Suppressor macrophage (primary cell): ENCODE data around the gene ENTPD3.

Experiments used
- DNase-seq, 4 experiments: peaks; one replicate each; pipeline ENCODE4 v3.0.0-alpha.2; 2020 to 2022
- total RNA-seq, 17 experiments: gene quantifications; one replicate each; lab custom pipeline; 2026; ENCODE audit warnings: mixed read lengths in 6 of 17, inconsistent platforms in 3 of 17; lab: John Stamatoyannopoulos, UW

The ENTPD3 gene, protein sequence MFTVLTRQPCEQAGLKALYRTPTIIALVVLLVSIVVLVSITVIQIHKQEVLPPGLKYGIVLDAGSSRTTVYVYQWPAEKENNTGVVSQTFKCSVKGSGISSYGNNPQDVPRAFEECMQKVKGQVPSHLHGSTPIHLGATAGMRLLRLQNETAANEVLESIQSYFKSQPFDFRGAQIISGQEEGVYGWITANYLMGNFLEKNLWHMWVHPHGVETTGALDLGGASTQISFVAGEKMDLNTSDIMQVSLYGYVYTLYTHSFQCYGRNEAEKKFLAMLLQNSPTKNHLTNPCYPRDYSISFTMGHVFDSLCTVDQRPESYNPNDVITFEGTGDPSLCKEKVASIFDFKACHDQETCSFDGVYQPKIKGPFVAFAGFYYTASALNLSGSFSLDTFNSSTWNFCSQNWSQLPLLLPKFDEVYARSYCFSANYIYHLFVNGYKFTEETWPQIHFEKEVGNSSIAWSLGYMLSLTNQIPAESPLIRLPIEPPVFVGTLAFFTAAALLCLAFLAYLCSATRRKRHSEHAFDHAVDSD
- total RNA-seq = 0 to 3.5 (median 0) reads per million in 17 experiments

DNA sequence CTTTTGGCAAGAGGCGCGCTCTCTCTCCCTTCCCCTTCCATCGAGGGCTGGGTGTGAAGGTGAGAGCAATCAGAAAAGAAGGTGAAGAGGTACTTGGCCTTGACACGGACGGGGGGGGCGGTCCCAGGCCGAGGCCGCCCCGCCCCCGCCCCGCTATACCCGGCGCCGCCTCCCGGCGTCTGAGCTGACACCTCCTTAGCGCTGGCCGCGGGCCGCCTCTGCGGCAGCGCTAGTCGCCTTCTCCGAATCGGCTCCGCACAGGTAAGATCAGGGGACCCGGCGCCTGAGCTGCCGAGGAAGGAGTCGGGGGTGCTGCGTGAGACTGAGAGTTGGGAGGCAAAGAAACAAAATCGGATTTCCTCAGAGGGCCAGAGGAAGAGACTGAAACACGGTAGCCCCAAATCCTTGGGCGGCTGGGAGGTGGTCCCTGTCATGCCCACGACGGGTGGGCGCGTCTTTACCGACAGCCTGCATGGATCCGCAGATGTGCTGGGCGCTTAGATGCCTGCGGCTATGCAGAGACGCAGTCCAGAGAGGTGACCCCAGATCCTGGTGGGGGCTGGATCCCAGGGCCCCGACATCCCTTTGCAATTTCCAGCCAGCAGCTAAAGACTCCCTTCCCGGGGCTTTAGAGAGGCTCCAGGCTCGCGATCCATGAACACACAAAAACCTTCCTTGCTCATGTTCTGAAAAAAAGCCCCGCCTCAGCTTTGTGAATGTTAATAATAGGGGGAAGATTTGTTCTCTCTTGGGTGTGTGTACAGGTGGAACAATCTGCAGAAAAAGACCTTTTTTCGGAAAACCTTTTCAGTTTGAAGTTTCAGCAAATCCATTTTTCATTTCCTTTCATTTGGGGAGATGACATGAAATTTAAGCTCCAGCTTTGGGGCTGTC, at the start of gene ENTPD3:
Gene ENTPD3, plus strand, starts transcription at position 184 of the 894 bp plus-strand sequence. CDS start 874 bp downstream, outside the sequence.
- DNase-seq = peak in 3 of 4 experiments; percentile 2 to 42 (median 10)

DNA sequence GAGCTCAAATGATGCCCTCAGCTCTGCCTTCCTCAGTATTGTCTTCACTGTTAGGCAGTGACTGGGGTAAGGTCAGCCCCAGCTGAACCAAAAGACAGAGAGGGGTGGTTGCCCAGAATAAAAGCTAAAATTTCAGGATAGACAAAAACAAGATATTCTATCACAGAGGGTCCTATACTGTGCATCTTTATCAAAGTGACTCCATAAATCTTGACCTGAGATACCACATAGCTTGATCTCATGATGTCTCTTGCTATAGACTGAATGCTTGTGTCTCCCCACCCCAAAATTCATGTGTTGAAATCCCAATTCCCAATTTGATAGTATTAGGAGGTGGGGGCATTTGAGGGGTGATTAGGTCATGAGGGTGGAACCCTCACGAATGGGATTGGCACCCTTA, 47.1 kb upstream of the ENTPD3 start:
- DNase-seq = no peak

DNA sequence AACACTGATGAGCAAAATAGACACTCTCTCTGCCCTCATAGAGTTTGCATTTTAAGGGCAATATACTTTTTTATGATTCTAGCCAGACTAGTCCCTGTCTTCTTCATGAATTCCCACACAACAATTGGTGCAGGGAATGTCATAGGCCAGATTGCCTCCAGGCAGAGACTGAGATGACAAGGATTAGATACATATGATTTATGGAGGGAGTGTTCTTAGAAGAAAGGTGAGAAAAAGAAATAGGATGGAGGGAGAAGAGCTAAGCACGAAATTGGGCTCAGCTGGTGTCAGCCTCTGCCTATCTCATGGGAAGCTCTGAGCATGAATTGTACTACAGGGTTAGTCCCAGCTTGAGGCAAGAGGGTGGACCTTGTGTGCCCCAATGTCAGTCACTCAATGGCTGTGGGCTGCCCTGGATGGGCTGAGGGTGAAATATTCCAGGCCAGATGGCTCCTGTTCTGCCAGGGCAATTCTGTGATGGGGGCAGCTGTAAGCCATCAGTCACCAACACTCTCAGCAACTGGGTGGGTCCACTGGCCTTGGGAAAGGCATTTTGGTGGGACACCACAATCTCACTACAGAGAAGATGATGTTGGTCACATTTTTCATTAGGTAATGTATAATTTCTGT, 46.3 kb upstream of the ENTPD3 start:
- DNase-seq = no peak

DNA sequence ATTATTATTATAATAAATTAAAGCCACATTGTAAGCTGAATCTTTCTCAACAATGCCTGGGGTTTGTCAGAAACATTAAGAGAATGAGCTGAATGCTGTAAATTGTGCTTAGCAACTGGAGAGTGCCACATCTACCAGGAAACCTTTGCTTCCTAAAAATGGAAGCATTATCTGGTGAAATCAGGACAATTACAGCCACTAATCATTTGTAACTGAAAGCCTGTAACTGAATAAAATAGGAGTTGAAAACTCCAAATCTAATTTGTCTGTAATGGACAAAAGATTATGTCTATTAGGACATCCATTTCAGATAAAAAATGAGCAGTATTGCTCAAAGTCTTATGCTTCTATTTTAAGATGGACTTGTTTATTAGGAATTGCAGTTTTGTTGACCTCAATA, 45.3 kb upstream of the ENTPD3 start:
- DNase-seq = no peak

DNA sequence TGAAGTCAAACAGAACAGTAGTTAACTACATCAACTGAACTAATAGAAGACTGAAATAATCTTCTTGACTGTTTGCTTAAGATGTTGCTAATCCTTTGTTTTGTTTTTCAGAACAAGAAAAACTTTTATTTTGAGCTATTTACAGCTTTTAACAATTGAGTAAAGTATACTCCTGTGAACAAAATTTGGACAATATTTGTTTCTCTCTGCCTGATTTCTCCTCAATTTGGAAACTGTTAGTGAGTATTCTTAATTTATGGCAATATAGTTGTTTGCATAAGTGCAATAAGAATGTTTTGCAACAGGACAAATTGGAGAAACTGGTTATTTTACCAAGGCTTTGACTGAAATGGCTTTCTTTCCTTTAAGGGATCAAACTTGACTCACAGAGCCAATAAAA, 36.5 kb upstream of the ENTPD3 start:
- DNase-seq = no peak

DNA sequence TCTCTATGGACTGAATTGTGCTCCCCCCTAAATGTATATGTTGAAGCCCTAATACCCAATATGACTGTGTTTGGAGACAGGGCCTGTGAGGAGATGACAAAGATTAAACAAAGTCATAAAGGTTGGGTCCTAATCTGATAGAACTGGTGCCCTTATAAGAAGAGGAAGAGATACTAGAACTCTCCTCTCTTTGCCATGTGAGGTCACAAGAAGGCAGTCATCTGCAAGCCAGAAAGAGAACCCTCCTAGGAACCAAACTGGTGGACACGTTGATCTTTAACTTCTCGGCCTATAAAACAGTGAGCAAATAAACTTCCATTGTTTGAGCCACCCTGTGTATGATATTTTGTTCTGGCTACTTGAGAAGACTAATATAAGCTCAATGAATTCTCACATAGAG, 31.6 kb upstream of the ENTPD3 start:
- no peak for DNase-seq

DNA sequence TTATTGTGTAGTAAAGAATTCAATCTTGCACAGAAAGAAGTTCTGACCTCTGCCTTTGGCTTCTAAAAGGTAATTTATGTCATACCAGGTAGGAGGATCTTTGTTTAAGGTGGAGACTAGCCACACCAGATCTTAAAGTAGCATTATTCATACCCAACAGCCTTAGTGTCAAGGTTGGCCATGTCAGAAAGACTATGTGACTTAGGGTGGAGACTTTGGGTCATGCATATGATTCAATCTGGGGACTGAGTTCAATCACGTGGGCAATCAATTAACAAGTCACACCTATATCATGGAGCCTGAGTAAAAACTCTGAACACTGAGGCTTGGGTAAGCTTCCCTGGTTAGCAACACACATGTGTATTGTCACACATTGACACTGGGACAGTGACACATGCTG, 28.5 kb upstream of the ENTPD3 start:
- no peak for DNase-seq

DNA sequence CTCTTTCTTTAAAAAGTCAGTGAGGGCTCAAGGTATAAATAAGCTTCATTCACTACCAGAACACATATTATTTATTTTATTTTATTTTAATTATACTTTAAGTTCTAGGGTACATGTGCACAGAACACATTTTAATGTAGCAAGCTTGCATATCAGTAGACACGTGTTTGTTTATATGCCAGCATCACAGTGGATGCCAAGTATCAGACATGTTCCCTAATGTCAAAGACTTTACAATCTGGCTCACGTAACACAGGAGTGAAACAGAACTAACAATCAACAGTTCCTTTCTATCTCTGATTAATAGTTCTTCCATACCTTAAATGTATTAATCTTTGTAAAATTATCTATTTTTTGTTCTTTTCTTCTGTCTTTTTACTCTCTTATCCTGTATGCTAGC, 23.3 kb upstream of the ENTPD3 start:
- DNase-seq = no peak

DNA sequence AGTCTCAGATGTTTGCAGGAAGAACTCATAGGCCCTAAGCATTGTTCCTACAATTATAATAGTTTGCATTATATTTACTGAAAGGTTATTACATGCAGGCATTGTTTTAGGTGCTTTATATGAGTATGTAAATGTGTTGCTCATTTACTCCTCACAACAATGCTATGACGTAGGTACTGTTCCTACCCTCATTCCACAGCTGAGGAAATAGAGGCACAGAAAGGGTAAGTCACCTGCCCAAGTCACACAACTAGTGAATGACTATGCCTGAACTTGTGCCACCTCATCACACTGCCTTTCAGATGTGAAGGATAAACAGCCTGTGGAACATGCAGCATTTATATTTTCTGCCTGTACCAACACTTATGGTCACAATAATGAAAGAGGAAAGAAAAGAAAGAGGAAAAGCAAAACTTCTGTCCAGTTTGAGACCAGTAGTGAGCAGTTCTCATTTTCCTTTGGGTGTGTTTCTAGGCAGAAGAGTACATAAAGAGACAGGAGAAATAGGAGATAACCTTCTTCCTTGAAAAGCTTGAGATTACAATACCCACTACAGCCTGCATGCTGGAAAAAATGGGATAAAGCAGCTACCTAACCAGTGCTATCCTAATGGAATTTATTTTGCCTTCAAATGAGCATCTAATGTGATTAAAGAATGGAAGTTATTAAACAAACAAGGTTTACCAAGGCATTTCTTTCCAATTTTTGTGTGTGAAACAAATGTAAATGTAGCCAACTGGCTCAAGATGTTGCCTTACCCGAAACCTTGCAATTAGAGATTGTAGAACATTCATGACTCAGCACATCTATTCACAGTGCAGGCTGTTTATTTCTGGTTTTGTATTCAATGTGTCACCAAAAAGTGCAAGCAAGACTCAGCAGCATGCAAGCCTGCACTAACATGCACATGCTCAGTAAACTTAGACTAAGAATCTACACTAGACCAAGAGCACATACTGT, 20.5 kb upstream of the ENTPD3 start:
- no peak for DNase-seq

DNA sequence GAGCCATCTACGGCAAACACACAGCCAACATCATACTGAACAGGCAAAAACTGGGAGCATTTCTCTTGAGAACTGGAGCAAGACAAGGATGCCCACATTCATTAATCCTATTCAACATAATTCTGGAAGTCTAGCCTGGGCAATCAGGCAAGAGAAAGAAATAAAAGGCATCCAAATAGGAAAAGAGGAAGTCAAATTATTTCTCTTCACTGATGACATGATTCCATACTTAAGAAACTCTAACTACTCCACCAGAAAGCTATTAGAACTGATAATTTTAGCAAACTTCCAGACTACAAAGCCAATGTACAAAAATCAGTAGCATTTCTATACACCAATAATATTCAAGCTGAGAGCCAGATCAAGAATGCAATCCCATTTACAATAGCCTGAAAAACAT, 17.3 kb upstream of the ENTPD3 start:
- DNase-seq = no peak

DNA sequence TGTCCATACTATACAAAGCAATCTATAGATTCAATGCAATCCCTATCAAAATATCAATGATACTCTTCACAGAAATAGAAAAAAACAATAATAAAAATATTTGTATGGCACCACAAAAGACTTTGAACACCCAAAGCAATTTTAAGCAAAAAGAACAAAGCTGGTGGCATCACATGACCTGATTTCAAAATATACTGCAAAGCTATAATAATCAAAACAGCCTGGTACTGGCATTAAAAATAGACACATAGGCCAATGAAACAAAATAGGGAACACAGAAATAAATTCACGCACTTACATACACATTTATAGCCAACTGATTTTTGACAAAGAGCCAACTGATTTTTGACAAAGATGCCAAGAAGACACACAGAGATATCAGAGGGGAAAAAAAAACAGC, 9.2 kb upstream of the ENTPD3 start:
- no peak for DNase-seq

DNA sequence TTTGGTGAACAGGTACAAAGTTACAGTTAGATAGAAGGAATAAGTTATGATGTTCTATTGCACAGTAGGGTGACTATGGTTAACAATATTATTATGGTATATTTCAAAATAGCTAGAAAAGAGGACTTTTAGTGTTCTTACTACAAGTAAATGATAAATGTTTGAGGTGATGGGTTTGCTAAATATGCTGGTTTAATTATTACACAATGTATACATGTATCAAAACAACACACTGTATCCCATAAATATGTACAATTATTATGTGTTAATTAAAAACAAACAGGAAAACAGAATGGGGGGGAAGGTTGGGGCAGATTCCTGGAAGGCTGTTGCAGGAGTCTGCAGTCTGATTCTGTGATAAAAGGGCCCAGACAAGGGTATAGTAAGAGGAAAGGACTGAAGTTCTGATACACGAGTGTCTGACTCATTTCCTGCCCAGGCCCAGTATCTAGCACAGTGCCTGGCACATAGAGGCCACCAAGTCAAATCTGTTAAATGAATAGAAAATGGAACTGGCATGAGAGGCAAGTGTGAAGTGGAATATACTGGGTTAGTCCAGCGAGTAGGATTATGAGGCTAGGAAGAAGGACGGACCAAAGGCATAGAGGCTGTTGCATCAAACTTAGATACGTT, 7.2 kb upstream of the ENTPD3 start:
- no peak for DNase-seq

DNA sequence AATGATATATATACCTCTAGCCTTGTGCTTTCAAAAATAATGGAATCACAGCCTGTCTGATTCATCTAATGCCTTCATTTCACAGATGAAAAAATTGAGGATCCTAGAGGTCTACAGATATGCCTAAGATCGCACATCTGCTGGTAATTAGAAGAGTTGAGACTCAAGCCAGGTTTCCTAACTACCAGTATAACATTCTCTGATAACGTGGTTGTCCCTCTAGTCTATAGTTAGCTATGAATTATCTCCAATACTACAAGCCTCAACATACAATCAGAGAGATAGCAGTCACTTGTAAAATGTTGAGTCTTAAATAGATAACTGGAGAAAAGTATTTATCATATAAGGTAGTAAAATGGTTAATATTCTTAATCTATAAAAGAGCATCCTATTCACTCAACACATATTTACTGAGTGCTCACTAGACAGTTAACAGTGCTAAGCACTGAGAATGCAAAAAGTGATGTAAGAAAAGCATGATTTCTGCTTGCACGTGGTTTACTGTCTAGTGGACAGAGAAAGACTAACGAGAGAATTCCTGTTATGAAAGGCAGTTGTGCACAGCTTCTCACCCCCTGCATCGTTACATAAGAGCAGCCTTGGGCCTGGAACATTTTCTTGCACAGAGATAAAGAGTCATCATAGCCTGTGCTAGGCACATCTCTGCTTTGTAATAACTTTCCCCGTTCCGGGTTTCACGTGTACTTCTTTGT, 4.9 kb upstream of the ENTPD3 start:
- DNase-seq = no peak

DNA sequence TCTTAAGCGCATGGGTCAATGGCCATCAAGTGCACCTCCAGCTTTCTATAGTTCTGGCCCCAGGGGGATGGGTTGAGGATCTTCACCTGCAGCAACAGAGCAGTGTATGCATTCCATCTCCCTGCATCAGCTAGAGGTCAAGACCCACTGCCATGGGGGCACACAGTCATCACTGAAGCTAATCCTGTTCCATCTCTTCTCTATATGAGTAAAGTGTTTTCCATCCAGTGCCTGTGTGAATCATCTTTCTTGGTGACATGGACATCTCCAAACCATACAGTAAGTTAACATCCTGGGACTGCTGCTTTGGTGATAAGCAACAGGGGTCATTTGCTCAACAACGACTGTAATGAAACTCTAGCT, 4.4 kb upstream of the ENTPD3 start:
- no peak for DNase-seq

DNA sequence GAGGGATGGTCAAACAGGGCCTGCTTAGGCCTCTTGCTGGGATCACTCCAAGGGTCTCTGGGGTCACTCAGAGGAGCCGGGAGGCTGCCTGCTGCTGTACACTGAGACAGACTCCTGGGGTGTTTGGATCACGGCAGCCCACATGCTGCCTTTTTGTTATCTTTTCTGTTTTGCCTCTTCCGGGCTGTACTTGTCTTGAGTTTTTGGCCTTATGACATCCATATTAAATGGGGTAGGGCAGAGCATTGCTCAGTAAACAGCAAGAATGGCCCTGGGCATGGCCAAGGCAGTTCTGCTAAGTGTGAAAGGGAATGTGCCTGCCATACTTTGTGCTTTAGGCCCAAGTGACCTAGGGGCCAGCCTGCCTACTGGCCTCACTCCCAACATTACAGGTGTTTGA, 771 bp upstream of the ENTPD3 start:
- no peak for DNase-seq

DNA sequence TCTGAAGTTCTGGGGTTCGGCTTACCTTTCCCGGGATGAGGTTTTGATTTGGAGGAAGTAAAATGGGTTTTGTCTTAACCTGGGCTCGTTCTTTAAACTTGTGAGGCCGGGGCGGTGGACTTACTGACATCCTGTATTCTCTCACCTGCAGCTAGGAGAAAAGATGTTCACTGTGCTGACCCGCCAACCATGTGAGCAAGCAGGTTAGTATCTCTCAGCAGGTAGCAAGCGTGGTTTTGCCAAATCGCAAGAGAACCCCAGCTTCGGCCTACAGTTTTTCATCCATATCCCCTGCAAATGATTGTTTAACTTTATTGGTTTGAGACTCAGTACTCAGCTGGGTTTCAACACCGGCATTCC, 891 bp downstream of the ENTPD3 start:
- DNase-seq = no peak

DNA sequence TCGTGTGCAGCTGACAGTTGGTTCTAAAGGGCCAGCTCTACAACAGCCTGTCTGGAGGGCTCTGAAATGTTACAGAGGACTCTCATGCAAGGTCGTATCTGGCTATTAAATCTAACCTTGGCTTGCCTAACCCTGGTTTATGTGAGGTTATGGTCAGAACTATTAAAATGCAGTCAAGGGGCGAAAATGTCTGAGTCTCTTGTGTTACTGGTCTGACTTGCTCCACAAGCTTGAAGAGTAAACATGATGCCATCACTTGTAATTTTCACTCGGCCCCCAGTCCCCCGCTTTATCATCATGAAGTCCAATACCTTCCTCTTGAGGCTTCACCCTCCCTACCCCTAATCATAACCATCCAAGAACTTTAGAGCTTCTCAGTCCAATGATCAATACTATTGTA, 9.4 kb downstream of the ENTPD3 start:
- DNase-seq = no peak

DNA sequence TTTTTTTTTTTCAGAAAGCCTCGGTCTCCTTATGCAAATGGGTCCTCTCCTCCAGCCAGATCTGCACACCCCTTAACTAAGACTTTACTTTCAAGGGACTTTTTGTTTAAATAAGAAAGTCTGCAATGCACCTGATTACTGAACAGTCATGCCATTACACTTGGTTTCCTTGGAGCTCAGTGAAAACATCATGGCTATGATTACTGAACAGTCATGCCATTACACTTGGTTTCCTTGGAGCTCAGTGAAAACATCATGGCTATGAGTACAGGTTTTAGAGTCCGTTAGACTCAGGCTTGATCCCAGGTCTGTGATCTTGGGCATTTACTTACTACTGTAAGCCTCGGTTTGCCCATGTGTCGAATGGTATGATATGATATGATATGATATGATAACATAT, 10.1 kb downstream of the ENTPD3 start:
- DNase-seq = no peak

DNA sequence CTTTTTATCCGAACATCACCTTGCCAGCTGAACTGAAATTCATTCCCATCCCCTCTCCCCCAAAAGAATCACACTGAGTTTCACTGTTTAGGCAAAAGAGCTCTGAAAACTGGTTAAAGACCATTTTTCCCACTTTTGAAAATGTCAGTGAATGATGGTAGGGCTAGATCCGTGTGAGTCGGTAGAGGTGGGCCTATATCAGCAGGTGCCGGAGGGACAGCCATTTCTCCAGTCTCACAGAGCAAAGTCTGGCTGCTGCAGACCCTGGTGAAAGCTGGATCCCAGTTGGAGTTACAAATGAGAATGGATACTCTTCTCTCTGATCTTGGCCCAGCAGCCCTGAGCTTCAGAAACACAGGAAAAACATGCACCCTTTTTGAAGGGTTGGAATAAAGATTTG, 10.9 kb downstream of the ENTPD3 start:
- DNase-seq = no peak

DNA sequence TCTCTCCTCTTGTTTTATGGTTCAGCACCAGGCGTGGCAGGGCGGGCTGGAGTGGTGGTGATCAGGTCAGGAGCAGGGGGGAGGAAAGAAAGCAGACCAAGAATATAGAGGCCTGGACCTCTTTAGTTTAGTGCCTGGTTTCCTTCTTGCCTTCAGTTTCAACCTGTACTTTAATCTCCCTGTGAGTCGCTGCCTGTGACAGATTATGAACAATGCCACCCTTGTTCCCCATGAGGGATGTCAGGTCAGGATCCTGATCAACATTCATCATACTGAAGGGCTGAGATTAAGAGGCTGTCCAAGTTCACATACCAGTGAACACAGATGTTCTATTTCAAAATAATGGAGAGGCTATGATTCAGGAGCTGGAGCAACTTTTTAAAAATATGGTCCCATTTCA, 11.4 kb downstream of the ENTPD3 start:
- DNase-seq = no peak
